Measurements from ENCODE around the gene CHAMP1.

CHAMP1 gene

GRCh38 chr13:114311908-114312307 is 2.4 kb upstream of the CHAMP1 start:
- ATAC-seq, result no peak
- no peak for TF ChIP-seq CSRNP3 (CRISPR knock-in tag; IDR thresholded peaks at IDR 0.05)
- TF ChIP-seq OSR1 (CRISPR knock-in tag; IDR thresholded peaks at IDR 0.05), result no peak
- no peak for TF ChIP-seq TOX (CRISPR knock-in tag; IDR thresholded peaks at IDR 0.05; ENCODE audit: borderline replicate concordance)
- no peak for TF ChIP-seq ZNF565 (CRISPR knock-in tag; conservative IDR thresholded peaks at IDR 0.05; ENCODE audit: low read depth)
- TF ChIP-seq TSHZ2 (CRISPR knock-in tag; IDR thresholded peaks at IDR 0.05), result no peak
- TF ChIP-seq ZC3H10 (CRISPR knock-in tag; IDR thresholded peaks at IDR 0.05), result no peak
- TF ChIP-seq PPARA (CRISPR knock-in tag; IDR thresholded peaks at IDR 0.05; ENCODE audit: borderline replicate concordance), result no peak
- no peak for TF ChIP-seq ZNF8 (CRISPR knock-in tag; IDR thresholded peaks at IDR 0.05)
- TF ChIP-seq ESRRG (CRISPR knock-in tag; IDR thresholded peaks at IDR 0.05), result no peak
- no peak for TF ChIP-seq ISL1 (CRISPR knock-in tag; IDR thresholded peaks at IDR 0.05)

- TF ChIP-seq POU6F1 (CRISPR knock-in tag; IDR thresholded peaks at IDR 0.05; ENCODE audit: borderline replicate concordance, low read depth) (no peak), RARB (CRISPR knock-in tag; IDR thresholded peaks at IDR 0.05) (no peak), TOX (CRISPR knock-in tag; IDR thresholded peaks at IDR 0.05; ENCODE audit: borderline replicate concordance) (no peak), TCF4 (CRISPR knock-in tag; IDR thresholded peaks at IDR 0.05; ENCODE audit: borderline replicate concordance) (no peak), ISL1 (CRISPR knock-in tag; IDR thresholded peaks at IDR 0.05) (no peak), PATZ1 (CRISPR knock-in tag; IDR thresholded peaks at IDR 0.05; ENCODE audit: borderline replicate concordance) (no peak), ZFP30 (CRISPR knock-in tag; IDR thresholded peaks at IDR 0.05) (no peak), ZFP3 (CRISPR knock-in tag; IDR thresholded peaks at IDR 0.05) (no peak), ZC3H10 (CRISPR knock-in tag; IDR thresholded peaks at IDR 0.05) (no peak), CSRNP3 (CRISPR knock-in tag; IDR thresholded peaks at IDR 0.05) (no peak), ARNTL (CRISPR knock-in tag; IDR thresholded peaks at IDR 0.05; ENCODE audit: borderline replicate concordance, low read depth) (no peak), CREB5 (CRISPR knock-in tag; IDR thresholded peaks at IDR 0.05; ENCODE audit: low read depth) (no peak)
- no peak for ATAC-seq
These were observed 1.0 kb upstream of the CHAMP1 start for GRCh38 chr13:114313061-114313860.
